Adipose tissue (tissue), 3 donors: ENCODE data around the gene ZNF438. TPM values are rescaled to one million over a fixed set of nuclear protein-coding genes. Genes with fewer than 3 reads are reported as not detected.

Source experiments
- H3K27ac ChIP-seq: one replicate; pipeline ENCODE4 v1.5.1; 2013; ENCODE audit warnings: low read depth, low read length
- WGBS, 3 donors: extraction: QIAGEN DNeasy Blood & Tissue Kit; methylation state at CpG; one replicate each; pipeline ENCODE4 v1.1.7; 2013; 5-methylcytosine and 5-hydroxymethylcytosine counted together
- polyA plus RNA-seq, 3 donors: library from polyadenylated mRNA; stranded (reverse); fragments of 200-250 nt; gene quantifications; one replicate each; pipeline ENCODE4 v1.2.3, GENCODE V29; 2013
- donor health status: healthy with polysubstance abuse.
- donor health status: Bipolar disorder and iron deficiency.
- donor health status: healthy.

Gene ZNF438
- polyA plus RNA-seq, 3 donors, result 2.8 to 14.1 (median 6.4) TPM

- WGBS, 3 donors, result 61 to 75% (median 64%) methylated on average over 5 of the region's 5 CpGs
- no peak overlapping the region for H3K27ac ChIP-seq
Measured at GRCh38 chr10:31020209-31020608, 11.5 kb downstream of the ZNF438 start.

GRCh38 chr10:31018962-31019361, 12.7 kb downstream of the ZNF438 start:
- 42 to 76% (median 74%) methylated on average over 2 of the region's 2 CpGs for WGBS, 3 donors
- no peak overlapping the region for H3K27ac ChIP-seq

- H3K27ac ChIP-seq, result no peak overlapping the region
- 90 to 97% (median 91%) methylated on average over 3 of the region's 3 CpGs for WGBS, 3 donors
Measured at GRCh38 chr10:31018356-31018750, 13.3 kb downstream of the ZNF438 start.

- 66 to 89% (median 84%) methylated on average over 4 of the region's 4 CpGs for WGBS, 3 donors
- no peak overlapping the region for H3K27ac ChIP-seq
Measured at GRCh38 chr10:31017534-31018355, 13.9 kb downstream of the ZNF438 start.

- WGBS, 3 donors, result 96 to 97% (median 96%) methylated on average over 7 of the region's 7 CpGs
- no peak overlapping the region for H3K27ac ChIP-seq
Measured at GRCh38 chr10:31014161-31014875, 17.3 kb downstream of the ZNF438 start.

- H3K27ac ChIP-seq, result no peak overlapping the region
- 73 to 84% (median 82%) methylated on average over 3 of the region's 3 CpGs for WGBS, 3 donors
Measured at GRCh38 chr10:31013331-31013730, 18.3 kb downstream of the ZNF438 start.

- no peak overlapping the region for H3K27ac ChIP-seq
- 60 to 82% (median 75%) methylated on average over 3 of the region's 3 CpGs for WGBS, 3 donors
Measured at GRCh38 chr10:31011665-31012022, 20.0 kb downstream of the ZNF438 start.

- no peak overlapping the region for H3K27ac ChIP-seq
- WGBS, 3 donors, result 59 to 77% (median 69%) methylated on average over 8 of the region's 8 CpGs
Measured at GRCh38 chr10:31011017-31011664, 20.5 kb downstream of the ZNF438 start.

GRCh38 chr10:31010062-31010461, 21.6 kb downstream of the ZNF438 start:
- no peak overlapping the region for H3K27ac ChIP-seq
- WGBS, 3 donors, result 93 to 98% (median 97%) methylated on average over 2 of the region's 2 CpGs

GRCh38 chr10:31005895-31006294, 25.8 kb downstream of the ZNF438 start:
- 95 to 100% (median 97%) methylated on average over 1 of the region's 1 CpG for WGBS, 3 donors
- no peak overlapping the region for H3K27ac ChIP-seq

GRCh38 chr10:31004611-31005193, 27.0 kb downstream of the ZNF438 start:
- H3K27ac ChIP-seq, result no peak overlapping the region
- 44 to 89% (median 58%) methylated on average over 3 of the region's 3 CpGs for WGBS, 3 donors

GRCh38 chr10:31001740-31002139, 29.9 kb downstream of the ZNF438 start:
- H3K27ac ChIP-seq, result no peak overlapping the region
- 67 to 100% (median 97%) methylated on average over 2 of the region's 2 CpGs for WGBS, 3 donors

- WGBS, 3 donors, result 54 to 83% (median 57%) methylated on average over 2 of the region's 2 CpGs
- H3K27ac ChIP-seq, result no peak overlapping the region
Measured at GRCh38 chr10:31000867-31001266, 30.8 kb downstream of the ZNF438 start.

GRCh38 chr10:31000071-31000782, 31.4 kb downstream of the ZNF438 start:
- H3K27ac ChIP-seq, result peak overlapping the region; percentile 11
- 33 to 86% (median 78%) methylated on average over 3 of the region's 3 CpGs for WGBS, 3 donors

GRCh38 chr10:30999070-30999712, 32.5 kb downstream of the ZNF438 start:
- WGBS, 3 donors, result 57 to 82% (median 65%) methylated on average over 3 of the region's 3 CpGs
- peak overlapping the region; percentile 75 for H3K27ac ChIP-seq

GRCh38 chr10:30997536-30998235, 34.0 kb downstream of the ZNF438 start:
- no peak overlapping the region for H3K27ac ChIP-seq
- WGBS, 3 donors, result 82 to 92% (median 86%) methylated on average over 3 of the region's 3 CpGs

GRCh38 chr10:30996481-30997005, 35.1 kb downstream of the ZNF438 start:
- no peak overlapping the region for H3K27ac ChIP-seq
